IMR-90 (cell line): ENCODE results near the gene TOP3B.

Experiments used
- CEBPB ChIP-seq: IDR thresholded peaks from 2 replicates; pipeline ENCODE4 v1.6.1; 2012; ENCODE audit warnings: low read depth, low read length, improper control_type of control experiment
- CHD1 ChIP-seq: IDR thresholded peaks from 2 replicates; pipeline ENCODE4 v1.6.1; 2012; ENCODE audit warnings: low read depth, low read length, improper control_type of control experiment
- FOS ChIP-seq: fragments of 150-350 bp; IDR thresholded peaks from 2 replicates; pipeline ENCODE4 v1.6.1; 2016; ENCODE audit warnings: low read depth, low read length
- MAFK ChIP-seq: IDR thresholded peaks from 2 replicates; pipeline ENCODE4 v1.6.1; 2012; ENCODE audit warnings: low read depth, low read length, improper control_type of control experiment
- MXI1 ChIP-seq: IDR thresholded peaks from 2 replicates; pipeline ENCODE4 v1.6.1; 2012; ENCODE audit warnings: low read depth, mild to moderate bottlenecking, low read length, moderate library complexity, borderline replicate concordance
- NFE2L2 ChIP-seq: fragments of 150-350 bp; IDR thresholded peaks from 2 replicates; pipeline ENCODE4 v1.6.1; 2016; ENCODE audit warnings: low read depth, mild to moderate bottlenecking, low read length
- POLR2A ChIP-seq: IDR thresholded peaks from 2 replicates; pipeline ENCODE4 v1.6.1; 2012; ENCODE audit warnings: mild to moderate bottlenecking, low read depth, low read length
- RAD21 ChIP-seq: IDR thresholded peaks from 2 replicates; pipeline ENCODE4 v1.6.1; 2012; ENCODE audit warnings: low read length, improper control_type of control experiment
- RCOR1 ChIP-seq: IDR thresholded peaks from 2 replicates; pipeline ENCODE4 v1.6.1; 2012; ENCODE audit warnings: mild to moderate bottlenecking, low read length, improper control_type of control experiment; ENCODE audit not compliant: insufficient replicate concordance
- RFX5 ChIP-seq: IDR thresholded peaks from 2 replicates; pipeline ENCODE4 v1.8.0; 2012; ENCODE audit warnings: low read depth, mild to moderate bottlenecking, low read length, moderate library complexity
- TF ChIP-seq, protein P1 (sequence below): conservative IDR thresholded peaks from 2 replicates; pipeline ENCODE4 v1.5.1; 2012; ENCODE audit warnings: mild to moderate bottlenecking, low read depth, low read length, improper control_type of control experiment
- TF ChIP-seq, protein P2 (sequence below): fragments of 150-350 bp; IDR thresholded peaks from 2 replicates; pipeline ENCODE4 v1.6.1; 2017; ENCODE audit warnings: mild to moderate bottlenecking, antibody characterized with exemption, low read length, low read depth

DNA sequence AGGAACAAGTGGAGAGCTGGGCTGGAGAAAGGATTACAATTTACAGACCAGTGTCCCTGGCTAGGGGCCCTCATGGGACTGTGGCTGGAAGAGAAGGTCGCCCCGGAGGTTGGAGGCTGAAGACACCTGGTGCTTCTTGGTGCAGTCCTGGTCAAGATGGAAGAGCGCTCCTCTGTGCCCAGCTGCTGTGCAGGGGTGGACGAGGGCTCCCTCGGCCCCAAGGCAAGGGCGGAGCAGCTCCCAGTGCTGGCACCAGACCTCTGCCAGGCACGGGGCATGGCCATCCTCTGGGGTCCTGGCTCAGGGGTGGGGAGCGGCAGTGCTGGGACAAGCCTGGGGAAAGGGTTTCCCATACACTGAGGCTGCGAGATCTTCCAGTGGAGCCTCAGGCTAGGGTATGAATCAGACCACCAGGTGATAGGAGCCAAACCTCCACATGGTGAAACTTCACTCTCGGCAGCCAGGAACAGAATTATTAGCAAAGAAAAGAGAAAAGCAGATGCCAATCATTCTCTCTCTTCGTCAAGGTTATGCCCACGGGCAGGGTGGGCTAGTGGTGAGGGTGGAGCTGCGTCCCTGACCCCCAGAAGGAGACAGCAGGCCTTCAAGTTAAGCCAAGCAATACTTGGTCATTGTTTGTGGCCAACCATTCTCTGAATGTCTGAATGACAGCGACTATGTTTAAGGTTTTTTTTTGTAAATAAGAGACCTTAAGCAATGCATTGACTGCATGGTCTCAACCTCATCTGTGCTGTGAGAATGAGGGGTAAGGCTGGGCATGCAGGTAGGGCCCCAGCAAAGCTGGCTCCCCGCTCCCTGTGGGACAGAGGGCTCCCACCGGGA is 62.0 kb downstream of the TOP3B start:
- no peak for TF ChIP-seq POLR2A
- TF ChIP-seq RFX5, result no peak
- no peak for TF ChIP-seq RAD21
- TF ChIP-seq, protein P1, sequence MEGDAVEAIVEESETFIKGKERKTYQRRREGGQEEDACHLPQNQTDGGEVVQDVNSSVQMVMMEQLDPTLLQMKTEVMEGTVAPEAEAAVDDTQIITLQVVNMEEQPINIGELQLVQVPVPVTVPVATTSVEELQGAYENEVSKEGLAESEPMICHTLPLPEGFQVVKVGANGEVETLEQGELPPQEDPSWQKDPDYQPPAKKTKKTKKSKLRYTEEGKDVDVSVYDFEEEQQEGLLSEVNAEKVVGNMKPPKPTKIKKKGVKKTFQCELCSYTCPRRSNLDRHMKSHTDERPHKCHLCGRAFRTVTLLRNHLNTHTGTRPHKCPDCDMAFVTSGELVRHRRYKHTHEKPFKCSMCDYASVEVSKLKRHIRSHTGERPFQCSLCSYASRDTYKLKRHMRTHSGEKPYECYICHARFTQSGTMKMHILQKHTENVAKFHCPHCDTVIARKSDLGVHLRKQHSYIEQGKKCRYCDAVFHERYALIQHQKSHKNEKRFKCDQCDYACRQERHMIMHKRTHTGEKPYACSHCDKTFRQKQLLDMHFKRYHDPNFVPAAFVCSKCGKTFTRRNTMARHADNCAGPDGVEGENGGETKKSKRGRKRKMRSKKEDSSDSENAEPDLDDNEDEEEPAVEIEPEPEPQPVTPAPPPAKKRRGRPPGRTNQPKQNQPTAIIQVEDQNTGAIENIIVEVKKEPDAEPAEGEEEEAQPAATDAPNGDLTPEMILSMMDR, result no peak
- no peak for TF ChIP-seq RCOR1
- no peak for TF ChIP-seq FOS
- TF ChIP-seq CEBPB, result no peak
- TF ChIP-seq NFE2L2, result no peak
- TF ChIP-seq MXI1, result no peak
- TF ChIP-seq MAFK, result no peak
- TF ChIP-seq, protein P2, sequence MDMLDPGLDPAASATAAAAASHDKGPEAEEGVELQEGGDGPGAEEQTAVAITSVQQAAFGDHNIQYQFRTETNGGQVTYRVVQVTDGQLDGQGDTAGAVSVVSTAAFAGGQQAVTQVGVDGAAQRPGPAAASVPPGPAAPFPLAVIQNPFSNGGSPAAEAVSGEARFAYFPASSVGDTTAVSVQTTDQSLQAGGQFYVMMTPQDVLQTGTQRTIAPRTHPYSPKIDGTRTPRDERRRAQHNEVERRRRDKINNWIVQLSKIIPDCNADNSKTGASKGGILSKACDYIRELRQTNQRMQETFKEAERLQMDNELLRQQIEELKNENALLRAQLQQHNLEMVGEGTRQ, result no peak
- TF ChIP-seq CHD1, result no peak
